ENCODE measurements around the gene ARID1B.

Gene ARID1B

GRCh38 chr6:157259443-157259842 is 482.3 kb downstream of the ARID1B start:
- H3K36me3 ChIP-seq (replicated peaks) = no peaks in the 10 kb centered on the region
- H3K27me3 ChIP-seq (replicated peaks) = peaks cover 7% of the 10 kb centered on the region
- no peak overlapping the region for H3K4me3 ChIP-seq (ENCODE audit: low read depth, low read length)
- H3K27ac ChIP-seq = no peak overlapping the region
- in situ Hi-C loops (cut with HindIII; ENCODE audit: low pct_ligation_motif_present, low sequenced_read_pairs) = no loop called here
- no peak for TF ChIP-seq CTCF (IDR thresholded peaks at IDR 0.05; ENCODE audit: low read depth, low read length, missing control alignments)
- no peak for DNase-seq
